HepG2 (cell line): ENCODE data around the gene PSMG3. TPM values are rescaled to one million over a fixed set of nuclear protein-coding genes. Genes with fewer than 3 reads are reported as not detected.

Experiments
- AHR ChIP-seq: IDR thresholded peaks from 2 replicates; pipeline ENCODE4 v1.6.1; 2018; ENCODE audit warnings: missing genetic modification reagents, missing compliant biosample characterization
- CEBPZ ChIP-seq: IDR thresholded peaks from 2 replicates; pipeline ENCODE4 v1.6.1; 2012; ENCODE audit warnings: low read length, improper control_type of control experiment
- EP300 ChIP-seq, 3 experiments: sonication (generic) in 1 of 3; formaldehyde crosslinking in 1 of 3; IDR thresholded peaks; 2 replicates each; pipeline versions ENCODE4 v1.5.1 to v1.6.1; 2011 to 2020; ENCODE audit warnings: low read depth in 2 of 3, low read length in 2 of 3, borderline replicate concordance in 1 of 3, improper control_type of control experiment in 1 of 3, mild to moderate bottlenecking in 1 of 3, missing genetic modification reagents in 1 of 3, moderate library complexity in 1 of 3
- GPN1 ChIP-seq: sonication (generic); formaldehyde crosslinking; IDR thresholded peaks from 2 replicates; pipeline ENCODE4 v1.5.1; 2020; ENCODE audit warnings: missing genetic modification reagents, borderline replicate concordance
- HCFC1 ChIP-seq: fragments of 150-350 bp; IDR thresholded peaks from 2 replicates; pipeline ENCODE4 v1.6.1; 2014; ENCODE audit warnings: low read depth, low read length
- HMGA1 ChIP-seq: sonication (generic); formaldehyde crosslinking; conservative IDR thresholded peaks from 2 replicates; pipeline ENCODE4 v1.4.0; 2020; ENCODE audit warnings: missing genetic modification reagents
- KDM5A ChIP-seq: fragments of 200-600 bp; sonication (generic); IDR thresholded peaks from 2 replicates; pipeline ENCODE4 v1.7.0; 2018; ENCODE audit warnings: antibody characterized with exemption, mild to moderate bottlenecking, low read length, borderline replicate concordance
- RFXANK ChIP-seq: IDR thresholded peaks from 2 replicates; pipeline ENCODE4 v1.6.1; 2016
- SETDB1 ChIP-seq: sonication (generic); formaldehyde crosslinking; IDR thresholded peaks from 2 replicates; pipeline ENCODE4 v1.5.1; 2020; ENCODE audit warnings: missing genetic modification reagents, mild to moderate bottlenecking, borderline replicate concordance
- SMAD1 ChIP-seq: sonication (generic); formaldehyde crosslinking; IDR thresholded peaks from 2 replicates; pipeline ENCODE4 v1.4.0; 2020; ENCODE audit warnings: missing genetic modification reagents, low read depth, mild to moderate bottlenecking, borderline replicate concordance
- SOX6 ChIP-seq, 2 experiments: fragments of 450-650 bp in 1 of 2; sonication (generic) in 1 of 2; formaldehyde crosslinking in 1 of 2; IDR thresholded peaks; 2 replicates each; pipeline versions ENCODE4 v1.4.0 to v1.6.1; 2017 to 2020; ENCODE audit warnings: antibody characterized with exemption in 1 of 2, mild to moderate bottlenecking in 1 of 2, missing genetic modification reagents in 1 of 2
- TBX2 ChIP-seq: sonication (generic); formaldehyde crosslinking; IDR thresholded peaks from 2 replicates; pipeline ENCODE4 v1.5.0; 2020; ENCODE audit warnings: missing genetic modification reagents, mild to moderate bottlenecking, borderline replicate concordance
- ZBTB39 ChIP-seq: sonication (generic); formaldehyde crosslinking; IDR thresholded peaks from 2 replicates; pipeline ENCODE4 v1.5.0; 2020; ENCODE audit warnings: missing genetic modification reagents
- ZNF317 ChIP-seq: sonication (generic); formaldehyde crosslinking; IDR thresholded peaks from 2 replicates; pipeline ENCODE4 v1.5.0; 2020; ENCODE audit warnings: mild to moderate bottlenecking, missing genetic modification reagents
- ZNF326 ChIP-seq: sonication (generic); formaldehyde crosslinking; IDR thresholded peaks from 2 replicates; pipeline ENCODE4 v1.4.0; 2020; ENCODE audit warnings: missing genetic modification reagents, borderline replicate concordance
- ZNF468 ChIP-seq: sonication (generic); formaldehyde crosslinking; IDR thresholded peaks from 2 replicates; pipeline ENCODE4 v1.8.0; 2022; ENCODE audit warnings: mild to moderate bottlenecking, moderate library complexity, missing genetic modification reagents
- ZNF557 ChIP-seq: sonication (generic); formaldehyde crosslinking; IDR thresholded peaks from 2 replicates; pipeline ENCODE4 v1.4.0; 2020; ENCODE audit warnings: missing genetic modification reagents
- ZNF747 ChIP-seq: sonication (generic); formaldehyde crosslinking; IDR thresholded peaks from 2 replicates; pipeline ENCODE4 v1.8.1; 2023; ENCODE audit warnings: missing genetic modification reagents, mild to moderate bottlenecking, borderline replicate concordance
- ZNF768 ChIP-seq: sonication (generic); formaldehyde crosslinking; IDR thresholded peaks from 2 replicates; pipeline ENCODE4 v1.4.0; 2020; ENCODE audit warnings: missing genetic modification reagents
- ZNF784 ChIP-seq: sonication (generic); formaldehyde crosslinking; IDR thresholded peaks from 2 replicates; pipeline ENCODE4 v1.5.1; 2020; ENCODE audit warnings: missing genetic modification reagents, mild to moderate bottlenecking, borderline replicate concordance
- ZNF792 ChIP-seq: IDR thresholded peaks from 2 replicates; pipeline ENCODE4 v1.6.1; 2016
- ZNF879 ChIP-seq: sonication (generic); formaldehyde crosslinking; IDR thresholded peaks from 2 replicates; pipeline ENCODE4 v1.8.1; 2023; ENCODE audit warnings: missing genetic modification reagents
- ZSCAN12 ChIP-seq: sonication (generic); formaldehyde crosslinking; IDR thresholded peaks from 2 replicates; pipeline ENCODE4 v1.9.0; 2021; ENCODE audit warnings: mild to moderate bottlenecking, missing genetic modification reagents
- polyA plus RNA-seq, 8 experiments: library from polyadenylated mRNA; depleted of rRNA in 3 of 8; stranded (reverse) in 7 of 8; unstranded in 1 of 8; fragments of >200 nt; fragmentation: Illumina TruSeq in 4 of 8; extraction: Trizol in 4 of 8; gene quantifications; 2 replicates each; pipeline versions ENCODE4 v1.2.1 to v1.2.3, GENCODE V29; 2011 to 2016; ENCODE audit warnings: low read depth in 4 of 8, missing spikeins in 1 of 8, mixed read lengths in 1 of 8; ENCODE audit not compliant: insufficient read depth in 1 of 8
- total RNA-seq, 5 experiments: library from RNA; depleted of rRNA; stranded (reverse); fragments of >200 nt; fragmentation: Illumina TruSeq; extraction: Trizol; gene quantifications; 2 replicates each; pipeline ENCODE4 v1.2.3, GENCODE V29; 2016; ENCODE audit warnings: low read depth in 1 of 5

Gene PSMG3
- total and polyA plus RNA-seq, 2 of the 13 experiments (the other 11 are each of a cell fraction or from before 2014, with no cell fraction given), result 29.6 to 48.4 TPM

- TF ChIP-seq GPN1 (CRISPR knock-in tag) (no peak), ZNF879 (CRISPR knock-in tag) (no peak), ZBTB39 (CRISPR knock-in tag) (no peak), ZNF326 (CRISPR knock-in tag) (no peak), ZNF768 (CRISPR knock-in tag) (no peak), ZSCAN12 (CRISPR knock-in tag) (no peak), ZNF557 (peak; percentile 45; the same call in 1 of the 2 replicates), HMGA1 (CRISPR knock-in tag) (no peak), RFXANK (CRISPR knock-in tag) (no peak), HCFC1 (no peak), ZNF784 (CRISPR knock-in tag) (no peak), ZNF792 (CRISPR knock-in tag) (no peak), AHR (no peak), ZNF468 (CRISPR knock-in tag) (no peak), TBX2 (CRISPR knock-in tag) (no peak), SMAD1 (CRISPR knock-in tag) (0 out of 2 replicates have a peak, but pooled peaks have one; percentile 15), SOX6 (IDR thresholded peaks at IDR 0.05) (no peak), SOX6 (CRISPR knock-in tag; IDR thresholded peaks at IDR 0.05) (peak; percentile 49; the same call in 1 of the 2 replicates), SETDB1 (CRISPR knock-in tag) (no peak), ZNF317 (peak; percentile 46; the same call in 1 of the 2 replicates), CEBPZ (no peak), KDM5A (no peak; the same call in 1 of the 2 replicates), ZNF747 (CRISPR knock-in tag) (0 out of 2 replicates have a peak, but pooled peaks have one; percentile 53), EP300 (IDR thresholded peaks at IDR 0.05; ENCODE audit: low read depth in 2 of 2, low read length in 2 of 2) (no peak), EP300 (CRISPR knock-in tag; IDR thresholded peaks at IDR 0.05; ENCODE audit: borderline replicate concordance) (0 out of 2 replicates have a peak, but pooled peaks have one; percentile 25)
Observed at GRCh38 chr7:1555046-1555812, 14.6 kb downstream of the PSMG3 start (continued).
